GM18861 (cell line): ENCODE results near the gene TXNIP.

Source experiments
- ATAC-seq: cut with Tn5 transposase; IDR thresholded peaks from one replicate; pipeline ENCODE4 v1.9.1; 2021; ENCODE audit not compliant: unreplicated experiment

The TXNIP gene

GRCh38 chr1:146012703-146013558 lies 16.6 kb upstream of the TXNIP start:
- ATAC-seq: no peak

DNA sequence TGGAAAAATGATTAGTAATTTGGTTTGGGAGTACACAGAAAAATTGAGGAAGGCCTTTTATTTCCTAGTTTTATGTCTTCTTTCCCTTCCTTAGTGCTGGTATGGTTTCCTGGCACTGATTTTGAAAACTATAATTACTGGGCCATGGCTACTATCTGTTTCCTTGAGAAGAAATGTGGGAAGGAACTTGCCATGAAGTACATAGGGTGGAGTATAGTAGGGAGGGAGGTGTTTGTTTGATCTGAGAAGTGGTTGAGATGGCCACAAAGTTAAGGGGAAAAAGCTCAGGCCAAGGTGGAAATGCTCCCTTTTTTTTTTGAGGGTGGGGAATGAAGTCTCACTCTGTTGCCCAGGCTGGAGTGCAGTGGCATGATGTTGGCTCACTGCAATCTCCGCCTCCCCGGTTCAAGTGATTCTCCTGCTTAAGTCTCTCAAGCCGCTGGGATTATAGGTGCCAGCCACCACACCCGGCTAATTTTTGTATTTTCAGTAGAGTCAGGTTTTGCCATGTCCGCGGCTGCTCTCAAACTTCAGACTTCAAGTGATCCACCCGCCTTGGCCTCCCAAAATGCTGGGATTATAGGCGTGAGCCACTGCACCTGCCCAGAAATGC lies 13.9 kb upstream of the TXNIP start:
- ATAC-seq: no peak

DNA sequence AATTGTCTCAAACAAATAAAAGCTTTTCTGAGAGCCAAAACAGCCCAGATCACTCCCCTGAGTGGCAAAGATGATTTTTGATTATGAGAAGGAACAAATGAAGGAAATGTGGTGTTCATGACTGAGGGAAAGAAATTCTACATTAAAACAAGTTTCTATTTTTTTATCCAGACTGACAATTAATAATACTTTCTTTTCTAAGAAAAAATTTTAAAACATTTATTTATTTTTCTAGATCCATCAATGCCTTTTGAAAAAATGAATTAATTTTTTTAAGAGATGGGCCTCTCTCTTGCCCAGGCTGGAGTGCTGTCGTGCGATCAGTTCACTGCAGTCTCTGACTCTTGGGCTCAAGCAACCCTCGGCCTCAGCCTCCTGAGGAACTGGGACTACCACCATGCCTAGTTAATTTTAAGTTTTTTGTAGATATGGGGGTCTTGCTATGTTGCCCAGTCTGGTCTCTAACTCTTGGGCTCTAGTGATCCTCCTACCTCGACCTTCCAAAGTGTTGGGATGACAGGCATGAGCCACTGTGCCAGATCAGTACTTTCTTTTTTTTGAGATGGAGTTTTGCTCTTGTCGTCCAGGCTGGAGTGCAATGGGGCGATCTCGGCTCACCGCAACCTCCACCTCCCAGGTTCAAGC lies 11.2 kb upstream of the TXNIP start:
- ATAC-seq: no peak

GRCh38 chr1:146001709-146002108 lies 5.3 kb upstream of the TXNIP start:
- ATAC-seq: no peak

- ATAC-seq: no peak
These were observed 3.1 kb upstream of the TXNIP start for GRCh38 chr1:145999321-146000024.

GRCh38 chr1:145997718-145998023 lies 1.3 kb upstream of the TXNIP start:
- no peak for ATAC-seq

- no peak for ATAC-seq
These were observed 788 bp upstream of the TXNIP start for GRCh38 chr1:145997016-145997717.

- no peak for ATAC-seq
These were observed 381 bp downstream of the TXNIP start for GRCh38 chr1:145995964-145996432.

DNA sequence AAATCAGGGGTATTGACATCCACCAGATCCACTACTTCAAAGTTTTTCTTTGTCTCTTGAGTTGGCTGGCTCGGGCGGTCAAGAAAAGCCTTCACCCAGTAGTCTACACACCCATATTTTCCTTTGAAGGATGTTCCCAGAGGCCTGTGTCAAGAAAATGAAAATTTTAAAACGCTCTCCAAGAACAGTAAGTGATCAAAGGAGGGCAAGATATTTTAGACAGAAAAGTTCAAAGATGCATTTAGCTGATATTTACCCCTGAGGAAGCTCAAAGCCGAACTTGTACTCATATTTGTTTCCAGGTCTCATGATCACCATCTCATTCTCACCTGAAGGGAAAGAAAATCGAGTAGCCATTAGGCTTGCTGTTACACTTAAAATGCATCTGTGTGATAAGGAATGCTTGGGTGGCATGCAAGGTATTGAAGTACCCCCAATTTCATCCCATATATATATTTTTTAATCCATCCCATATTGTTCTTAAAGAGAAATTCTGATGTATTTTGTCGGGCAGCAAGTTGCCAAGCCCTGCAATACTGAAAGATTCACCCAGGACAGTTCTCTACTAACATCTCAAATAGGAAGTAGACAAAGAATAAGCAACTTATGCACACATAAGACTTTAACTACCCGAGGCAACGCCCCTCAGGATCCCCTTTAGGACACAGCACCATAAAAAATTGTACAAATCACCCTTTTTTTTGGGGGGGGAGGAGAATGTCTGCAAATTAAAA lies 1.1 kb downstream of the TXNIP start:
- ATAC-seq: no peak

GRCh38 chr1:145994391-145995120 lies 1.8 kb downstream of the TXNIP start:
- ATAC-seq: no peak

DNA sequence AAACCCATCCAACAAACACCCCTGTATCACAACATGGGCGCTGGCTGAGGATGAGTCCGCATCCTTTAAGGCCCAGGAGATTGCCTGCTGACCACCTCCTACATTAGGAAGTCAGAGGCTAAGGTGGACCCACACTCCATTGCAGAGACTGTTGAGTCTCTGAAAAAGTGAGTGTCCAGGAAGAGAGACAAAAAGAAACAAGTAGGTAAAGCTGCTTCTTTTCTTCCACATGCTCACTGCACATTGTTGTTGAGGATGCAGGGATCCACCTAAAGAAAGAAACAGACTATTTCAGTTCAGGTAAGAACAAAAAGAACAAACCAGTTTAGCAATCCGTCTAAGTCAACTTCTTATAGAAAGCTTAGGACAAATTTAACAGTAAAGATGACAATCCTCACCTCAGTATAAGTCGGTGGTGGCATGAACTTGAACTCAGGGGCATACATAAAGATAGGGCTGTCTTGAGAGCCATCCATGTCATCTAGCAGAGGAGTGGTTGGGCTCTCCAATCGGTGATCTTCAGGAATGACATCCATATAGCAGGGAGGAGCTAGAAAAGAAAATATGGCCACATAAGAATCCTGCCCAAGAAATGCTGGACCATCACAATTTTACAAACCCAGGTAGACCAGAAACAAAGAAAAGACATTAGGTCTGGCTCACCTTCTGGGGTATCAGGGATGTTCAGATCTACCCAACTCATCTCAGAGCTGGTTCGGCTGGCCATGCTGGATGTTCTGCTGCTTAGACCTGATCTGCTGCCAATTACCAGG lies 2.6 kb downstream of the TXNIP start:
- ATAC-seq: no peak

- ATAC-seq: no peak
These were observed 3.3 kb downstream of the TXNIP start for GRCh38 chr1:145992958-145993617.

GRCh38 chr1:145992502-145992936 lies 3.9 kb downstream of the TXNIP start:
- ATAC-seq: no peak

DNA sequence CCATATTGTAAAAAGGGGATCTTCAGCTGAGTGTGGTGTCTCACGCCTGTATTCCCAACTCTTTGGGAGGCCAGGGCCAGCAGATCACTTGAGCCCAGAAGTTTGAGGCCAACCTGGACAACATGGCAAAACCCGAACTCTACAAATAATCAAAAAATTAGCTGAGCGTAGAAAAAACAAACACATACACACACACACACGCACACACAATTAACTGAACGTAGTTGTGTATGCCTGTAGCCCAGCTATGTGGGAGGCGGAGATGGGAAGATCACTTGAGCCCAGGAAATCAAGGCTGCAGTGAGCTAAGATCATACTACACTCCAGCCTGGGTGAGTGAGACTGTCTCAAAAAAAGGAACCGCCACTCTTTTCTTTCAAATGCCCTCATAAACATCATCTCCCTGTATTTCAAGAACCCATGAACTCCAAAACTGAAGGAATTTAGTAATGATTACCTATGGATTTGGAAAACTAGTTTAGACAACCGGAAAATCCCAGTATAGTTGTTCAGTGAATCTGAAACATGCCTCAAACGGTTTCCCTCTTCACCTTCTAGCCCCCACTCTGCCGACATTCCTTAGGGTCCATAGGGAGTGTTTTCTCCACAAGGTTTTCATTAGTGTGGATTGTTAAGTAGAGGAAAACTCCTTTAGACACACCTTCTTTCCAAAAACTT lies 4.5 kb downstream of the TXNIP start:
- no peak for ATAC-seq

- ATAC-seq: no peak
These were observed 6.0 kb downstream of the TXNIP start for GRCh38 chr1:145990249-145990855.

- ATAC-seq: no peak
These were observed 7.6 kb downstream of the TXNIP start for GRCh38 chr1:145988773-145989172.

DNA sequence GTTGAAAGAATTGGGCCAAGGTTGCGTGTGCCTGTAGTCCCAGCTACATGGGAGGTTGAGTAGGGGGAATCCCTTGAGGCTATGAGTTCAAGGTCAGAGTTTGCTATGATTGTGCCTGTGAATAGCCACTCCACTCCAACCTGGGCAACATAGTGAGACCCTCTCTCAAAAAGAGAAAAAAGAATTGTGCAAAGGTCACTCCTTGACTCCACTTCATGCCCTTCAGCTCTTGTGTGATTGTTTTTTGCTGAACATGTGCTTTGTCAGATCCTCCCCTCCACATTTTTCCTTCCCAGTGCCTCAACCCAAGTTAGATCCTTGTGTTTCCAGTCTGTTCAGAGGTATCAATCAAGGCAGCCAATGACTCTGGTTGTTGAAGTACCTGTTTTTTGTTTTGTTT lies 8.5 kb downstream of the TXNIP start:
- ATAC-seq: no peak
